ENCODE results near the gene KLF6.

GRCh38 chr10:3827266-3827665, 42.3 kb upstream of the KLF6 start:
- TF ChIP-seq BACH1 (tag; IDR thresholded peaks at IDR 0.05) (no peak), ZBTB8A (IDR thresholded peaks at IDR 0.05; ENCODE audit: partially characterized antibody) (no peak), POLR2AphosphoS5 (IDR thresholded peaks at IDR 0.05; ENCODE audit: control insufficient read depth, insufficient read depth, low read depth, low read length) (no peak), GTF3C2 (IDR thresholded peaks at IDR 0.05; ENCODE audit: borderline replicate concordance, extremely low read depth, insufficient read length) (no peak), CREB1 (IDR thresholded peaks at IDR 0.05) (no peak), CREB1 (CRISPR knock-in tag; IDR thresholded peaks at IDR 0.05) (no peak), REST (IDR thresholded peaks at IDR 0.05; ENCODE audit: borderline replicate concordance) (no peak), REST (CRISPR knock-in tag; IDR thresholded peaks at IDR 0.05; ENCODE audit: low read depth) (no peak)

Data from K562 (cell line).